Adrenal gland (tissue), 12 donors: ENCODE data around the gene DMAC2L. TPM values are rescaled to one million over a fixed set of nuclear protein-coding genes. Genes with fewer than 3 reads are reported as not detected.

Experiments used
- DNase-seq, 7 donors: peaks; one replicate each; pipeline ENCODE4 v3.0.0-alpha.2; 2019 to 2020
- H3K27ac ChIP-seq, 5 donors: fragments of 200-600 bp; sonication (generic) in 4 of 5; 1 replicate in 3 of 5; 2 replicates in 2 of 5; pipeline versions ENCODE4 v1.5.1 to v1.8.0; 2016 to 2020; ENCODE audit warnings: mild to moderate bottlenecking in 1 of 5
- H3K27me3 ChIP-seq: fragments of 200-600 bp; 2 replicates; pipeline ENCODE4 v1.8.0; 2021
- H3K36me3 ChIP-seq, 2 donors: fragments of 200-600 bp; replicated peaks in 1 of 2; 1 replicate in 1 of 2; 2 replicates in 1 of 2; pipeline versions ENCODE4 v1.5.1 to v1.8.0; 2018 to 2022
- H3K4me1 ChIP-seq, 2 donors: fragments of 200-600 bp; replicated peaks in 1 of 2; 1 replicate in 1 of 2; 2 replicates in 1 of 2; pipeline versions ENCODE4 v1.5.1 to v1.8.0; 2018 to 2021
- H3K4me3 ChIP-seq, 4 donors: fragments of 200-600 bp; sonication (generic) in 3 of 4; one replicate each; pipeline ENCODE4 v1.5.1; 2016 to 2018
- H3K9me3 ChIP-seq, 3 donors: fragments of 200-600 bp; sonication (generic) in 1 of 3; replicated peaks in 1 of 3; 1 replicate in 2 of 3; 2 replicates in 1 of 3; pipeline versions ENCODE4 v1.5.1 to v1.8.0; 2016 to 2021
- CTCF ChIP-seq, 6 experiments: fragments of 450-650 bp in 4 of 6; fragments of 200-600 bp in 2 of 6; sonication (generic) in 1 of 6; IDR thresholded peaks; 1 replicate in 5 of 6; 2 replicates in 1 of 6; pipeline versions ENCODE4 v1.5.1 to v1.8.0; 2016 to 2021; ENCODE audit warnings: antibody characterized with exemption in 6 of 6, mild to moderate bottlenecking in 2 of 6, moderate library complexity in 1 of 6
- POLR2A ChIP-seq, 2 donors: fragments of 450-650 bp; IDR thresholded peaks; one replicate each; pipeline ENCODE4 v1.6.1; 2017; ENCODE audit warnings: antibody characterized with exemption in 2 of 2, mild to moderate bottlenecking in 2 of 2, moderate library complexity in 1 of 2
- WGBS, 4 donors: extraction: QIAGEN DNeasy Blood & Tissue Kit in 2 of 4; methylation state at CpG; one replicate each; pipeline versions ENCODE4 v1.1.5 to v1.1.7; 2013 to 2017; 5-methylcytosine and 5-hydroxymethylcytosine counted together
- intact Hi-C, 2 donors: fragments of 100-400 bp; cut with DNase I; formaldehyde crosslinking; loops; one replicate each; pipeline versions ENCODE4 v1.14.1 to v1.15.0; 2022 to 2023
- polyA plus RNA-seq, 3 donors: library from polyadenylated mRNA; stranded (reverse); fragments of 200-250 nt in 2 of 3; fragments of 350-450 nt in 1 of 3; fragmentation: Illumina TruSeq in 1 of 3; extraction: RNeasy Lipid Tissue Mini Kit (QIAGEN cat#74804) in 1 of 3; gene quantifications; one replicate each; pipeline ENCODE4 v1.2.3, GENCODE V29; 2013 to 2014
- total RNA-seq, 9 donors: library from RNA; depleted of rRNA in 4 of 9; stranded (reverse); fragments of >200 nt in 4 of 9; fragments of 120-200 nt in 1 of 9; fragmentation: NEBNext Ultra II Directional in 1 of 9; extraction: Animal tissue kit (Norgen Biotek cat#: 25700) in 1 of 9; gene quantifications; one replicate each; pipeline versions ENCODE4 v1.1.0 to v1.2.4, GENCODE V29; 2013 to 2023
- donor health status: healthy with polysubstance abuse.
- donor health status: Bipolar disorder and iron deficiency.
- donor health status: DM: yes; HTN: yes; CAD: no.
- donor health status: DM: no; HTN: no; CAD: no.
- donor health status: DM: no; HTN: no; CAD: no.
- donor health status: DM: yes; HTN: yes; CAD: no.

The DMAC2L gene
- total and polyA plus RNA-seq, 12 donors, result 4.8 to 19.9 (median 12.9) TPM

GRCh38 chr14:50344116-50344775 is 32.1 kb downstream of the DMAC2L start:
- H3K27me3 ChIP-seq, result no peaks in the 10 kb centered on the region
- H3K4me3 ChIP-seq, result no peak overlapping the region
- H3K9me3 ChIP-seq, result no peaks in the 10 kb centered on the region
- DNase-seq, result no peak
- no peaks in the 10 kb centered on the region for H3K36me3 ChIP-seq
- TF ChIP-seq POLR2A (IDR thresholded peaks at IDR 0.05), result no peak
- no peak for TF ChIP-seq CTCF (IDR thresholded peaks at IDR 0.05)
- no peak overlapping the region for H3K27ac ChIP-seq
- intact Hi-C loops, result no loop called here
- whole genome bisulfite sequencing, 4 donors, result 88 to 94% (median 92%) methylated on average over 4 to 7 of the region's 7 CpGs
- H3K4me1 ChIP-seq, result peaks cover 7 to 28% of the 10 kb centered on the region in 2 donors

- Histone ChIP-seq H3K4me3 (no peak overlapping the region), H3K36me3 (no peaks in the 10 kb centered on the region), H3K4me1 (peaks cover 7 to 28% of the 10 kb centered on the region in 2 donors), H3K27me3 (no peaks in the 10 kb centered on the region), H3K27ac (no peak overlapping the region), H3K9me3 (no peaks in the 10 kb centered on the region)
- no peak for DNase-seq
- intact Hi-C loops, result no loop called here
- TF ChIP-seq CTCF (IDR thresholded peaks at IDR 0.05) (no peak), POLR2A (IDR thresholded peaks at IDR 0.05) (no peak)
- WGBS, 4 donors, result 57 to 66% (median 62%) methylated on average over 4 of the region's 4 CpGs
Measured at GRCh38 chr14:50344876-50345563, 32.9 kb downstream of the DMAC2L start.

- Histone ChIP-seq H3K4me3 (no peak overlapping the region), H3K9me3 (no peaks in the 10 kb centered on the region), H3K27ac (peak overlapping the region in 1 of 5 donors; percentile 8), H3K27me3 (no peaks in the 10 kb centered on the region), H3K4me1 (peaks cover 7 to 28% of the 10 kb centered on the region in 2 donors), H3K36me3 (no peaks in the 10 kb centered on the region)
- TF ChIP-seq POLR2A (IDR thresholded peaks at IDR 0.05) (no peak), CTCF (IDR thresholded peaks at IDR 0.05) (no peak)
- intact Hi-C loops, result no loop called here
- 57 to 63% (median 59%) methylated on average over 6 of the region's 6 CpGs for WGBS, 4 donors
- DNase-seq, result no peak
Measured at GRCh38 chr14:50345846-50346422, 33.8 kb downstream of the DMAC2L start.

- WGBS, 4 donors, result 0 to 100% (median 68%) methylated on average over 1 of the region's 1 CpG
- no peak for DNase-seq
- intact Hi-C loops, result no loop called here
- no peaks in the 10 kb centered on the region for H3K36me3 ChIP-seq
- H3K27me3 ChIP-seq, result no peaks in the 10 kb centered on the region
- peaks cover 0 to 17% of the 10 kb centered on the region in 2 donors for H3K4me1 ChIP-seq
- no peak for TF ChIP-seq POLR2A (IDR thresholded peaks at IDR 0.05)
- H3K27ac ChIP-seq, result no peak overlapping the region
- H3K4me3 ChIP-seq, result no peak overlapping the region
- H3K9me3 ChIP-seq, result no peaks in the 10 kb centered on the region
Measured at GRCh38 chr14:50347521-50347920, 35.4 kb downstream of the DMAC2L start.
